Measurements from ENCODE around the gene ZNF48.
"Not testable (repeated sequence)": the region's sequence is repeated elsewhere in the genome, so short reads cannot be mapped to it uniquely, and the experiment has no call there.

ZNF48 gene

GRCh38 chr16:30375864-30376263, 19.4 kb upstream of the ZNF48 start:
- H3K4me3 ChIP-seq (ENCODE audit: low read depth, low read length) = peak overlapping the region; percentile 21
- DNase-seq (ENCODE audit: low read depth) = no peak

GRCh38 chr16:30376461-30376902, 18.7 kb upstream of the ZNF48 start:
- peak overlapping the region; percentile 21 for H3K4me3 ChIP-seq (ENCODE audit: low read depth, low read length)
- DNase-seq (ENCODE audit: low read depth) = no peak

- peak overlapping the region; percentile 76 for H3K4me3 ChIP-seq (ENCODE audit: low read depth, low read length)
- no peak for DNase-seq (ENCODE audit: low read depth)
Measured at GRCh38 chr16:30377050-30377811, 18.0 kb upstream of the ZNF48 start.

- peak overlapping the region; percentile 76 for H3K4me3 ChIP-seq (ENCODE audit: low read depth, low read length)
- DNase-seq (ENCODE audit: low read depth) = peak; percentile 63
Measured at GRCh38 chr16:30377812-30378235, 17.4 kb upstream of the ZNF48 start.

- H3K4me3 ChIP-seq (ENCODE audit: low read depth, low read length) = peak overlapping the region; percentile 76
- peak; percentile 93 for DNase-seq (ENCODE audit: low read depth)
Measured at GRCh38 chr16:30378236-30379157, 16.7 kb upstream of the ZNF48 start.

GRCh38 chr16:30379158-30379783, 15.9 kb upstream of the ZNF48 start:
- DNase-seq (ENCODE audit: low read depth) = no peak
- peak overlapping the region; percentile 76 for H3K4me3 ChIP-seq (ENCODE audit: low read depth, low read length)

GRCh38 chr16:30380072-30380802, 15.0 kb upstream of the ZNF48 start:
- no peak for DNase-seq (ENCODE audit: low read depth)
- no peak overlapping the region for H3K4me3 ChIP-seq (ENCODE audit: low read depth, low read length)

GRCh38 chr16:30380803-30381208, 14.4 kb upstream of the ZNF48 start:
- DNase-seq (ENCODE audit: low read depth) = no peak
- no peak overlapping the region for H3K4me3 ChIP-seq (ENCODE audit: low read depth, low read length)

DNA sequence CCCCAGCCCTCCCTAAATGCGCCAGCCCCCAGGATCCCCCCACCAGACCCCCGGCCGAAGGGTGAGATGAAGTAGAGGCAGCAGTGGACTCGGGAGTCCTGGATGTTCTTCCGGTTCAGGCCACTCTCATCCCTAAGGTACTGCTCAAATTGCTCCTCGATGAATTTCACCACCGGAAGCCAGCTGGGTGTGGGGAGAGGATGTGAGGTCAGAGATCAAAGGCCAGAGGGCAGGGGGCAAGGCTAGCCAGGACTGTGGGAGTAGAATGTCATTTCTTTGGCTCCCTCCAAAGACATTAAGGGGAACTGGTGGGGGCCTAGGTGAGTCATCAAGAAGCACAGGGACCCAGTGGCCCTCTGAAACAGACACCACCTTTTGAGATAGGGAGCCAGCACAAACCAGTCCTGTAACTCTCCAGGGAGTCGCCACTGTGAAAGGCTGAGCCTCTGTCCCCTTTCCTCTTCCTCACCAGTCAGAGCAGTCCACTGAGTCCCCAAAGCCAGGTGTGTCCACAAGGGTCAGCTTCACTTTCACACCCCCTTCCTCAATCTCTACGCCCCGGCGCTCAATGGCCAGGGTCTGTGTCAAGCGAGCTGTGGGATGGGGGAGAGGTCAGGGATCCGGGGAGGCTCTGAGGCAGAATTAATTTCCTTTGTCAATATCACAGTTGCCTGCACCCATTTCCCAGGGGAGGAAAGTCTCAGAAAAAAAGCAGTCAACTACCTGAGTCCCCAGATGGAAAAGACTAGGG, 13.8 kb upstream of the ZNF48 start:
- no peak overlapping the region for H3K4me3 ChIP-seq (ENCODE audit: low read depth, low read length)
- no peak for DNase-seq (ENCODE audit: low read depth)

DNA sequence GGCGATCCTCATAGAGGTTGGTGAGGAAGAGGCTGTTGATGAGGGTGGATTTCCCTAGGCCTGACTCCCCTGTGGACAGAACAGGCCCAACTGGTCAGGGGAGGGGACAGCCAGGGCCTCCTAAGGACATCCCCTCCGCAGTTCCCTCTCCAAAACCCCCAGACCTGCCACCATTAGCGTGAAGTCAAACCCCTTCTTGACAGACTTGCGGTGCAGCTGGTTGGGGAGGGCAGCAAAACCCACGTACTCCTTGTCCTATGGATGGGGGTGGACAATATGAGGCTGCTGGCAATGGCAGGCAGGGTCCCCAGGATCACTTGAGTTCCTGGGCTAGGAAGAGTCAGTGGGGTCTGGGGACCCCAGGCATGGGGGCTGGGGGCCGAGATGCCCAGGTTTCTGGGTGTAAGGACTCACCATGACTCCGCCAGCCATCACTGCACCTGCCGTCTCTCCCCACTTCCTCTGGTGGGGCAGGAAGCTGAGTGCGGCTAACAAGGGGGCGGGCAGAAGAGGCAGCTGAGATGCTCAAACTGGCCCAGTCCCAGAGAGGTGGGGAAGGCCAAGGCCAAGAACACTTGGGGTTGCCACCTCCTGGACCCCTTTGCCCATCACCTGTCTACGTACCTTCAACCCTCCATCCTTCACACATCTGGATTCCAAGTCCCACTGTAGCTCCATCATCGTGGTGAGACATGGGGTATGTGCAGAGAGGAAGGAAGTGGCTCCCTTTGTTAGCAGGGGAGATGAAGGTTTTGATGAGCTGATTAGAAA, 12.9 kb upstream of the ZNF48 start, which contains the start of gene SEPTIN1:
TSS of gene SEPTIN1 (minus strand) at position 451 of the 771 bp plus-strand sequence. CDS start at position 432, 19 bp downstream.
- no peak within 1 kb of the TSS for H3K4me3 ChIP-seq (ENCODE audit: low read depth, low read length)
- no peak for DNase-seq (ENCODE audit: low read depth)

DNA sequence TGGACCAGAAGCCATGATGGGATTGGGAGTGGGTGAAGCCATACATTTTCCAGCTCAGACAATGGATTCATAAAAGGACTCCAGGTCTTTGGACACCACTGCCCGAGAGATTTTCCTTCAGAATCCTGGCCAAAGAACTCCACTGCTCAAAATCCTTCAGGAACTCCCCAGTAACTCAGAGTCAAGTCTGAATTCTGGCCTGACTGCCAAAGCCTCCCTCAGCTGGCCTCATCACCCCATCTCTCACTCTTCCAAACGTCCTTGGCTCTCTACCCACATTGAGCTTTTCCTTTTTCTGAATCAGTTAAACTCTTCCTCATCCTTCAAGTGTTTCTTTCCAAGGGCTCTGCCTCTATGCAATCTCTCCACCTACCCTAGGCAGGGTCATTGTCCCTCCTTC, 11.7 kb upstream of the ZNF48 start:
- no peak overlapping the region for H3K4me3 ChIP-seq (ENCODE audit: low read depth, low read length)
- no peak for DNase-seq (ENCODE audit: low read depth)

GRCh38 chr16:30394592-30395154, 547 bp upstream of the ZNF48 start:
- DNase-seq (ENCODE audit: low read depth) = no peak
- peak overlapping the region; percentile 80 for H3K4me3 ChIP-seq (ENCODE audit: low read depth, low read length)

- peak overlapping the region; percentile 80 for H3K4me3 ChIP-seq (ENCODE audit: low read depth, low read length)
- no peak for DNase-seq (ENCODE audit: low read depth)
Measured at GRCh38 chr16:30395992-30396585, 869 bp downstream of the ZNF48 start.

DNA sequence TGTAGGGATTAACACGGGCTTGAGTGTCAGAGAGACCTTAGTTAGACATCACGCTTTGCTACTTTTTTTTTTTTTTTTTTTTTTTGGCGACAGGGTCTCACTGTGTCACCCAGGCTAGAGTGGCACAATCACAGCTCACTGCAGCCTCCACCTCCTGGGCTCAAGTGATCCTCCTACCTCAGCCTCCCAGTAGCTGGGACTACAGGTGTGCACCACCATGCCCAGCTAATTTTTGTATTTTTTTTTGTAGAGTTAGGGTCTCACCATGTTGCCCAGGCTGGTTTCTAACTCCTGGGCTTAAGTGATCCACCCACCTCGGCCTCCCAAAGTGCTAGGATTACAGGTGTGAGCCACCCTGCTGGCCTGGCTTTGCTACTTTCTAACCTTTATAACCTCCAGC, 1.4 kb downstream of the ZNF48 start:
- not testable (repeated sequence) for DNase-seq (ENCODE audit: low read depth); H3K4me3 ChIP-seq (ENCODE audit: low read depth, low read length)

DNA sequence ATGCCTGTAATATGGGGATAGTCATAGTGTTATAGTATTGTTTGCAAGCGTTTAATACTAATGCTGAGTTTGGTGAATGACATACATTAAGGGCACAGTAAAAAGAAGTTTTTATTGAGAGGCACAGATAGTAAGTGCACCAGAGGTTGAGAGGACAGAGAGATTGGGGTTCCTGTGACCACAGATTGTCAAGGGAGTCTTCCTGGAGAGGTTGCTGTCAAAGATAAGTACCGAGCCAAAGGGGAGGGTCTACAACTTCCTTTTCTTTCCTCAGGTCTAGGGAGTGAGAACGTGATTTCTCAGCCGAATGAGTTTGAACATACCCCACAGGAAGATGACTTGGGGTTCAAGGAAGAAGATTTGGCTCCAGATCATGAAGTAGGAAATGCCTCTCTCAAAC, 1.8 kb downstream of the ZNF48 start:
- no peak overlapping the region for H3K4me3 ChIP-seq (ENCODE audit: low read depth, low read length)
- no peak for DNase-seq (ENCODE audit: low read depth)

- no peak for DNase-seq (ENCODE audit: low read depth)
- H3K4me3 ChIP-seq (ENCODE audit: low read depth, low read length) = no peak overlapping the region
Measured at GRCh38 chr16:30397776-30398660, 2.8 kb downstream of the ZNF48 start.
